NCI-H2196 treated with DMSO at 0.1 percent for 48 hours (cell line): ENCODE data around the gene RUNX2.
"Not testable (repeated sequence)": the region's sequence is repeated elsewhere in the genome, so short reads cannot be mapped to it uniquely, and the experiment has no call there.

ENCODE experiments used
- DNase-seq: peaks from one replicate; lab custom pipeline; 2025; ENCODE audit not compliant: unreplicated experiment; lab: John Stamatoyannopoulos, UW

RUNX2 gene

DNA sequence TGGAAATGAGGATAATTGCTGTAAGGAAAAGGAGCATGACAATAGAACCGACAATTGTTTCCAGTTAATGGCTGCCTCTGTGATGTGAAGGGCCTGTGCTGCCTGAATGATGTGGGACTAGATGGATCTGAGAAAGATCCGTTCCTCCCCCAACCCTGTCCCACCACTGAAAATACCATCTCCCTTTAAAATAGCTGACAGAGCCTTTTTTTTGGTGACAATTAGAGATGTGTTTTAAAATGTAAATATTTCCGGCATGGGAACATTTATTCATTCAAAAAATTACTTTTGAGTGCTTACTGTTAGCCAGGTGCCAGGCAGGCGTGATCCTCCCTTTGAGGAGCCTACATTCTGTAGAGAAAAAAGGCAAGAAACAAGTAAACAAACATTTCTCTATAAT is 122.0 kb downstream of the RUNX2 start:
- DNase-seq = no peak

- no peak for DNase-seq
Measured at GRCh38 chr6:45450831-45451230, 122.7 kb downstream of the RUNX2 start.

GRCh38 chr6:45454008-45454911 is 126.1 kb downstream of the RUNX2 start:
- no peak for DNase-seq

DNA sequence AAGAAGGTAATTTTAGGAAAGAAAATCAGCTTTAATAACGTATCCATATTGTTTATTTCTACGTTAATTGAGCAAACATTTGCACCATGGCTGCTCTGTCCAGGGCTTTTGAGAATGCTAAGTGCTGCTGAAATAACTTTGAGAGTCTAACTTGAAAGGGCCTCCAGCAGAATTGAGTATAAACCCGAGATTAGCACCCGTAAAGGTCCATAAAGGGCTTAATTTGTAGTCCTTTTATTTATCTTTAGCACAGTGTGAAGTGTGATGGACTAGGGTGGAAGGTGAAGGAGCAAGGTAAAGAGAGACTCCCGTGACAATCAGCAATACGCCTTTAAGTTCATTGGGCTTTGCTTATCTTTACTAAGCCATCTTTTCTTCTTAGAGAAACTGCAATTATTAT is 127.3 kb downstream of the RUNX2 start:
- DNase-seq = no peak

- no peak for DNase-seq
Measured at GRCh38 chr6:45457141-45457540, 129.0 kb downstream of the RUNX2 start.

DNA sequence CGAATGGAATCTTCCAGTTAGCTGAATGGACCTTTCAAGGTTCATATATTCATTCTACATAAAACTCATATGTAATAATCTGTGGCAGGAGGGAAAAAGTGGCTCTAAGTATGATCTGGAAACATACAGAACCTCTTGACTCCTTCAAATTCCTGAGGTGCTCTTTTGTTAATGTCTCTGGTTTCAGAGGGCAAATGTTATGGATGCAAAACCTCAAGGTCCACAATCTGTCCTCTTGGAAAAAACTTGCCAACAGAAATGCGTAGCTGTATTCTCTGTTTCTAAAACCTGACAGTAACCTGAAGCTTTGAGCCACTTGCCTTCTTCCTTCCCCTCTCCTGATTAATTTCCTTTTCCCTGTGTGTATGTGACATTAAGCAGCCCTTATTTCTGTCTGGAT is 130.5 kb downstream of the RUNX2 start:
- DNase-seq = no peak

- DNase-seq = no peak
Measured at GRCh38 chr6:45460166-45460565, 132.0 kb downstream of the RUNX2 start.

DNA sequence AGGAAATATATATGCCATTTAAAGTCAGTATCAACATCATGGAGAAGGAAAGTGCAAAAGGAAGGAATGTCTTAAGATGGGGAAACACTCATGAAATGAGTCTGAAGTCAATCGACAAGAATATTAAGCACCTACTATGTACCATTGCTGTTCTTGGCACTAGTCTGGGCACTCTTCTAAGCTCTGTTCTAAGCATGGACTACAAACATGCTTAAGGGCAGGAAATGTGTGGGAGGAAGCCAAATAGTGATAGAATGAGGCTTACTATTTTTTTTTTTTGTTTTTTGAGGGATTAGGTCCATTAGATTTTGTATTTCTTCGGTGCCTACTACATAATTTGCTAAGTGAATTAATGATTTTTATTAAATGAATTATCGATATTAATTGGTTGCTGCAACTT is 133.4 kb downstream of the RUNX2 start:
- no peak for DNase-seq

DNA sequence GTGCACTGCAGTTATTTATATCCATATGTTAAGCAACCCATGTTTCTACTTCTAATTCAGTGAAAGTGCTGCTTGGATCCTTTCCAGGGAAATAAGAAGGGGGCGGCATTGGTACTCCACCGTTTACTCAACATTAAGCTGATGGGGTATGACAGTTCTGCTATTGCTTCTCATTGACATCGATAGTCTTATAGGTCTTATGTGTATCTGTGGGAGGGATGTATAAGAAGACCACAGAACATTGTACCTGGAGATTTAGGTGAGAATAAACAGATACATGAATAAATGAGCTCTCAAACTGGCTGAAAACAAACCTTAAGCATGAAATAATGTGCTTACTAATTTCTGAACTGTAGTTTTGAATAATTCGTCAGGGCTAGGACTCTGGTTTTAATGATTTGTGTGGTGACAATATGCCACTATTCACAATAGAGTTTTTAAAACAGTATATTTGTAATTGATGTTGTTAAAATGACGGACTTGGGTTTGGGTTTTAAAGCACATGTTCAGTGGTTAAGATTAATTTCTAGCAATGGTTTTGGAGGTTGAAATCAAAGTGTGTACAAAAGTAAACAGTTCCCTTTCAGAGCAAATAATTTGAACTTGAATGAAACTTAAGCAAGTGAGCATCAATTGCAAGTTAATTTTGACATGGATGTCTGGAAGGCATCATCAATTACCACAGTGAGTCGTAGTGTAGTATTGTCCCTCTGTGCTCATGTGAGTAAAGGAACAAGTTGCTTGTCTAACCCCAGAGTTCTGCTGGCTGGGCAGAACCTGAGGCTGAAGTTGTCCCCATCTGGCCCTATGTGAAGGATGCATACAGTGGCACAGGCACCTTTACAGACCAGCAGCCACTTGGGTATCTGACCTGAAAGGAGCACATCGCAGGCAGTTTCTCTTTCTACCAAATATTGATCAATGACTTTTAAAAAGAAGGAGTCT is 134.3 kb downstream of the RUNX2 start:
- no peak for DNase-seq

DNA sequence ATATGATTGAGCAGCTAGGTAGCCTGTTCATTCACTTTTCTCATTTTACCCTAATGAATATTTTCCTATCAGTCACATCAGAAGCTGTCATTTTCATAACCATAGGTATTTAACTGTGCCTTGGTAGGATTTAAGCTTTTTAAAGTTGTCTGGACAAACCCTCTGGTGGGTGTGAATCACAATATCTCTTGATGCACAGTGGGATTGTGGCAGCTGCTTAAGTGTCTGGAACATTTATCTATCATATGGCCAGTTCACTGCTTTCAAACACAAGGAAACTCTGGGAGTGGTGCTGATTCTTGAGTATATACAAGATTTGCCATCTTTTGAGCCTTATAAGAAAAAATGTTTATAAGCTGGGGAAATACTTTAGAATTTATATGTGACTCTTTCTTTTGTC is 136.6 kb downstream of the RUNX2 start:
- DNase-seq = no peak

GRCh38 chr6:45466686-45467085 is 138.6 kb downstream of the RUNX2 start:
- DNase-seq = no peak

- not testable (repeated sequence) for DNase-seq
Measured at GRCh38 chr6:45467417-45467816, 139.3 kb downstream of the RUNX2 start.

GRCh38 chr6:45467853-45468252 is 139.7 kb downstream of the RUNX2 start:
- no peak for DNase-seq

DNA sequence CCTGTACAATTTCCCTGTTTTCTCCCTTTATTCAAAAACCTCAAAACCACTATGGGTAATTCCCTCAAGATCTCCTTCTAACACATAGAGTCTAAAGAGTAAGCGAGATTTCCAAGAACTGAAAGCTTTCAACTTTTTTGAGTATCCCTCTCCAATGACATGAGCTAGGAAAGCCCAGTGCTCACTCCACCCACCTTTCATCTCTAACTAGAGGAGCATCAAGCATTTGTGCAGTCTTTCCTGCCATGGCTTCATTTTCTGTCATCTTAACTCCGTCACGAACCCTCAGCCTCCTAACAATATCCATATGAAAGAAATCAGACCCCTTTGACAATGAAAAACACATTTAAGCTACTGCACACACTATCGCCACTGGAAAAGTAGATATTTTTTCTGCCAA is 141.5 kb downstream of the RUNX2 start:
- no peak for DNase-seq

DNA sequence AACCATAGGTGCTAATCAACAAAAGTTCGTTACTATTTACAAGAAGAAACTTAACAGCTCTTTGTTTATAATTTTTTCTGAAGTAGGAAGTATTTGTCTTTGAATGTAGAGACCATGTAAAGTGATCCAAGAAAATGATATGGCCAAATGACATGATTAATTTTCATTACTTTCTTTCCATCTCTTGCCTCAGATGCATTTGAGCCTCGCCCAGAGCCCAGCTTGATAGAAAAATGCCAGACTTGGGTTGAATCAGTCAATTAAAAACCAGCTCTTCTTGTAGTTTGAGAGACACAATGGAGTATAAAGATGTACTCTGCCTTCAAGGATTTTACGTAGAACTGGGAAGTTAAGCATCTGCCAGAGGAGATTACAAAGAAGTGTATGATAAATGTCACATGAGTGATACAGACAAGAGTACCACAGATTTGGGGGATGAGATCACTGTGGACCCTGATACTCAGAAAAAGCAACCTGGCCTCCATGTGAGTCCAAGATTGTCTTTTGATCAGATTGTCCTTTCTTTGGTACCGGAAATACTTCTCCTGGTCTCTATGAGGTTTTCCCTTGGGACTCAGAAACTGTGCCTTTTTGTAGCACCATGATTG is 142.1 kb downstream of the RUNX2 start:
- no peak for DNase-seq

DNA sequence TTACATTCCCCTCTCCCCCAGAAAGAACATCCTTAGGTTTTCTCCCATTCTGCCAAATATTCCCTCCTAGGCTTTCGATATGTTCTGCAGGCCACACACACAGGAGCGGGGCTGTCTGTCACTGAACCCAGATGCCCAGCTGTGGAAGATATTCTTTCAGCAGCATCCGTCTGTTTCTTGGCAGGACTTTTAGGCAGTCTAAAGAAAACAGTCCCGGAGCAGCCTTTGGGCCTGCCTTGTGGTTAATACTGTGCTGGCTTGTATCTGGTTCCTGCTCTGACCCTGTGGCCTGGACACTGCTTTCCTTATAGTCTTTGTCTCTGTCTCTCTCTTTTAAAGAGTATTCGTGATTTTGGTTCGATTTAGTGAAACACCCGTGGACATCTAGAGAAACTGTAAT is 144.3 kb downstream of the RUNX2 start:
- DNase-seq = no peak

DNA sequence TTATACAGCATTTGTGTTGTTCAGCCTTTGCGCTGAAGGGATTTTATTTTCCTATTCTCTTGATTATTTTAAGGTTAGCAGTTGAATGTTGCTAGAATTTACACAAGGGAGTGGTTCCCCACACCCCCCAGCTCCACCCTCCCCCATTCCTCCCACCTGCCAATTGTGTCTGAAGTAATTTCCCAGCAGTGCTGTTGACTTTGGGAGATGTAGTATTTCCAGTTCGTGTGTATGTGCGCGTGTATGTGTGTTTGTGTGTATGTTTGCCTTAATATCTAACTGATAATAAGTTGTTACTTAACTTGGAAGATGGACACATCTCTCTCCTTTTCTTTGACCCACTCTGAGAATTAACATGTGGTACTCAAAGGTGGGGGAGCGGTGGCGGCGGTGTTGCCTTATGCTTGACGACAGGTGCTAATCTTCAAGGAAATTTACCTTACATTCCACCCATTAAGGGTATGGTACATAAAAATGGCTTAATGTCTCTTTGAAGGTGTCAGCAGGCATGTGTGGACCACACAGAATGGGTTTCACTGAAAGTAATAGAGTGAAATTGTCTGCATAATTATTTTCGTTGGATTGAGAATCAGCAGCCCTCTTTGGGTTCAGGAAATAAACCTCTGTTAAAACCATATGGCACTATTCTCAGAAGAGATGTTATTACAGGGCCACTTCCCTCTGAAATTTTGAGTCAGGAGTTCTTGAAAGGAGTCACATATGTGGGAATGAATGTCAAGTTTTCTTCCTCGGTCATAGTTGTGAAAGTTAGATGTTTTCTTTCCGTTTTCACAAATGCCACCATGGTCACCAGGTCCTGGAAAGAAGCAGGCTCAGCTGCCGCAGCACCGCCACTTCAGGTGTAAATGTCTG is 145.2 kb downstream of the RUNX2 start:
- DNase-seq = no peak

DNA sequence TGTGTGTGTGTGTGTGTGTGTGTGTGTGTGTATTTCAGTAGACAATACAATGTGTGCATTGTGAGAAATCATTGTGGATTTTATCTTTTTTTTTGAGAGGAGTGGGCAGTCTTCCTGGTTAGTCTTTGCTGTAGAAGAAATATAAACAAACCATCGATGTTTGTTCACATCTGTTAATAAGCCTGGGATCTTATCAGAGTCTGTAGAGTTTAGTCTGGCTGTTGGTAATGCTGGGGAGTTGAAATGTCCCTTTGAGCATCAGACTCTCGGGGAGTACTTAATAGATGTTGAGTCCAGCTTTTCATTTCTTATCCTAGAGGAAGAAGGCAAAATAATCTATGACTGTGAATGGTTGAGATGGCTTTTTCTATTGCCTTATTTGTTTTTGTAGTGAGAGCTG is 146.2 kb downstream of the RUNX2 start:
- no peak for DNase-seq

GRCh38 chr6:45476341-45476740 is 148.2 kb downstream of the RUNX2 start:
- DNase-seq = no peak

DNA sequence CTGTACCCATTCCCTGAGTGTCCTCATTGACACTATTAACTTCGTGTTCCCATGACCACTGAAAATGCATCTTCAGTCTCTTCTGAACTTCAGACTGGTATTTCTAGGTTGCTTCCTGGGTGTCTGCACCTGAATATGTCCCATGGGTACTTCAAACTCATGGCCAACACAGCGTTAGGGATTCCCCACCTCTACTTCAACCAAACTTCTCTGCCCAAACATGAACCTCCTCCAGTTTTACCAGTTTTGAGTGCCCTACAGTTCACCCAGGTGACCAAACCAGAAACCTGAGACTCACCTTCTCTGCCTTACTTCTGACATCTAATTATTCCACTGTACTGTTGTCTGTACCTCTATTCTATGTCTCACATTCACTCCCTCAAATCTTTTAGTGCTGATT is 149.1 kb downstream of the RUNX2 start:
- no peak for DNase-seq

DNA sequence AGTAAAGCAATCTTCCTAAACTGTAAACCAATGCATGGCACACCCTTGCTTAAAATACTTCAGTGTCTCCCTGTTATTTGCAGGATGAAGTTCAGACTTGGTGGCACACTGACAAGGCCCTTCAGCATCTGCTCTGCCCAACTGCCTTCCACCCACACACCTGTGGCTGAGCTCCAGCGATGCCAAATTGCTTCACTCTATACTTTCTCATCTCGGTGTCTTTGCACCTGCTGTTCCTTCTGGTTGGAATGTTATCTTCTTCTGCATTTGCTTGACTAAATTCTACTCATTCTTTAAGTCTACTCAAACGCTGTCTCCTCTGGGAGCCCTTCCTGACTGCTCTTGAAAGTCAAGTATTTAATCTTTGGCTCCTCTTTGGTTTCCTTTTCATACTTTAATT is 149.7 kb downstream of the RUNX2 start:
- DNase-seq = no peak
